GM12801 (cell line): ENCODE data around the gene FBXO31.

Experiments
- TF ChIP-seq, protein P1 (sequence below): IDR thresholded peaks from one replicate; pipeline ENCODE4 v1.5.1; 2011; ENCODE audit warnings: control low read depth; ENCODE audit not compliant: insufficient read length; ENCODE audit errors: extremely low read depth

Gene FBXO31

DNA sequence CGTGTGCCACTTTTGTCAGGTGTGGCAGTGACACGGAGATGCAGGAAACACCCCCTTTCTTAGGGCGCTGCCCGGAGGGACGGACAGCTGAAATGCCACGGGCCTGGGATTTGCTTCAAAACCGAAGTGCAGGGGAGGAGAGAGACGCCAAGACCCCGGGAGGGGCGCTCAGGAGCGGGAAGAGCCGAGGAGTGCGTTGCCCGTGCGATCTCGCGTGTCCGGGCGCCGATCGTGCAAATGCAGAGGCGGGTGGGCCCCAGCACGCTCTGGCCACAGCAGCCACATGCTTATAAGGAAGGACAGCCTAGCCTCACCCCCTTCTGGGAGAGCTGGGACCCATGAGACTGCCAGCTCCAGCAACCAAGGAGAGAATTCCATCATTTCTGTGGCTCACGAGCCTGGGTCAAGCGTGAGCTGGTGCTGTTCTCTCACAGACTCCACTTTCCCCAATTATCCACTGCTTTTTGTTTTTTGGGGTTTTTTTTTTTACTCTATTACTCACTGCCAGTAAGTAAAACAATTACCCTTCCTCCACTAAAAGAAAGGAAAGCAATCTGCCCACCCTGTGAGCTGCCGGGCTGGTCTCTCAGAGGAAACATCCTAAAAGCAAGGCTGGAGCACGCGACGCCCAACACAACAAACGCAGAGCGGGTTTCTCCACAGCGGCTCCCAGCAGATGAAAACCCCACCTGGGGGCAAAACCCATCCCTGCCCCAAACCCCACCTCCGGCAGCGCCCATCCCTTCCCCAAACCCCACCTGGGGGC is 39.2 kb downstream of the FBXO31 start:
- TF ChIP-seq, protein P1, sequence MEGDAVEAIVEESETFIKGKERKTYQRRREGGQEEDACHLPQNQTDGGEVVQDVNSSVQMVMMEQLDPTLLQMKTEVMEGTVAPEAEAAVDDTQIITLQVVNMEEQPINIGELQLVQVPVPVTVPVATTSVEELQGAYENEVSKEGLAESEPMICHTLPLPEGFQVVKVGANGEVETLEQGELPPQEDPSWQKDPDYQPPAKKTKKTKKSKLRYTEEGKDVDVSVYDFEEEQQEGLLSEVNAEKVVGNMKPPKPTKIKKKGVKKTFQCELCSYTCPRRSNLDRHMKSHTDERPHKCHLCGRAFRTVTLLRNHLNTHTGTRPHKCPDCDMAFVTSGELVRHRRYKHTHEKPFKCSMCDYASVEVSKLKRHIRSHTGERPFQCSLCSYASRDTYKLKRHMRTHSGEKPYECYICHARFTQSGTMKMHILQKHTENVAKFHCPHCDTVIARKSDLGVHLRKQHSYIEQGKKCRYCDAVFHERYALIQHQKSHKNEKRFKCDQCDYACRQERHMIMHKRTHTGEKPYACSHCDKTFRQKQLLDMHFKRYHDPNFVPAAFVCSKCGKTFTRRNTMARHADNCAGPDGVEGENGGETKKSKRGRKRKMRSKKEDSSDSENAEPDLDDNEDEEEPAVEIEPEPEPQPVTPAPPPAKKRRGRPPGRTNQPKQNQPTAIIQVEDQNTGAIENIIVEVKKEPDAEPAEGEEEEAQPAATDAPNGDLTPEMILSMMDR, result no peak

DNA sequence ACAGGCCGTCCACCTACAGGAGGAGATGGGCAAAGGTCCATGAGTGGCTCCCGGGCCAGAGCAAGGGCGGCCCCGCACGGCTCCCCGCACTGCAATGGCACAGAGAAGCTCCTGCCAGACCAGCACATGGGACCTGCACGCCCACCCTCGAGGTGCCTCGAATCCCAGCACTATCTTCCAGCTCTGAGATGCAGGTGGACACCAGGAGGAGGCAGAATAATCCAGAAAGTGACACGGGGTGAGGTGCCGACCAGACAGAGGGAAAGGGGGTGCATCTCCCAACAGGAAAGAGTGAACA is 39.9 kb downstream of the FBXO31 start:
- TF ChIP-seq, protein P1, result no peak

DNA sequence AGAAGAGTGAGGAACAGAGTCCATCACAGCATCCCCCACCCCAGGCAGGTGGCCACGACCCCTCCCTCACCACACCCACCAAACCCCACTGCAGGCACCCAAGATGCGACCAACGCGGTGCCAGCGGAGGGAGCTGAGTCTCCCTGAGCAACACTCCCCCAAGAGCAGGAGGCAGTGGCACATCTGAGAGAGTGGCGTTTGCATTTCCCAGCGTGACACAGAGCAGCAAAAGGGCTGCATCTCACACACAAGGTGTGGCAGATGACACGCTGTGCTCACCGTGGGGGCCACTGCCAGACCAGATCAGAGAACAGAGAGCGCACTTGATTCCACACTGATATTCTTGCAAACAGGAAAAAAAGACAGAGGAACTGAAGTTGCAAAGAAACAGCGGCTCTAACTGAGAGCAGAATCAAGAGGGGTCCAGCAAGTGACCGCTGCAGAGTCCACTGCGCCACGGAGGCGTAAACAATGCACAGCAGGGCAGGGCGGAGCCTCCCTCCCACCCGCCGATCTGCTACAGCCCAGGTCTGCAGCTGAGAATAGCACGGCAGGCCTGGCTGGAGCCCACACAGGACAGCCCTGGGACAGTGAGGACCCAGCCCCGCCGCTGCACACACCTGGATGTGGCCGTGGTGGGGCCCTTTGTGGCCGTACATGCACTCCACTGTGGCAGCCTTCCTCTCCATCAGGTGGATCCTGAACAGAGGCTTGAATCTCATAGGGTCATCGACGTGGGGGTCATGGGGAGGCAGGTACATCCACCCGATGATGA is 40.4 kb downstream of the FBXO31 start:
- TF ChIP-seq, protein P1, result no peak

DNA sequence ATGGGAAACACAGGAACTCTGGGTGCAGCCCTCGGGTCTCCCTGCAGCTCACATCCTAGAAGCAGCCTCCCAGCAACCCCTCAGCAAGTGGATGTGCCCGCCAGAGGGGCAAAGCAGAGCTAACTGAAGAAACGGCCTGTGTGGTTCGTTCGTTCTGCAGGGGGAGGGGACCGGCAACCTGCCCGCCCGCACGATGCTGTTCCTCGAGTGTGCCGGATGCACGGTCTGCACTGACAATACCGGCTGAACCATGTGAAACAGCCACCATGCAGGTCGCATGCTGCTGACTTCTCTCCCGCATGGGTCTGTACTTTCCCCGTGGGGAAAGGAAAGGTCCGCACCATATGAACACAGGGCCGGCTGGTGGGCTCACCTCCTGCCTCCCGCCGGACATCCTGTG is 41.1 kb downstream of the FBXO31 start:
- TF ChIP-seq, protein P1, result no peak

DNA sequence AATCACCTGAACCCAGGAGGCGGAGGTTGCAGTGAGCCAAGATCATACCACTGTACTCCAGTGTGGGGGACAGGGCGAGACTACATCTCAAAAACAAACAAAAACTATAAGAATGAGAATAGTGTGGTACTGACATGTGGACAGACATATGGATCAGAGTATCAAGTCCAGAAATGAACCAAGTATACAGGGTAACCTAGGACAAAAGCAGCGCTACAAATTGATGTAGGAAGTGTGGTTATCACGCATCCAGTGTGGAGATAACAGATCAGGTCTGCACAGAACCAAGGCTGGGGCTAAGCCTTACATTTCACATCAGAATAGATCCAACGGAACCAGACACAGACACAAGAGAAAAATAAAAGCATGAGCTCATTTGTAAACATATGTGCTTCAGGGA is 43.4 kb downstream of the FBXO31 start:
- TF ChIP-seq, protein P1, result no peak

DNA sequence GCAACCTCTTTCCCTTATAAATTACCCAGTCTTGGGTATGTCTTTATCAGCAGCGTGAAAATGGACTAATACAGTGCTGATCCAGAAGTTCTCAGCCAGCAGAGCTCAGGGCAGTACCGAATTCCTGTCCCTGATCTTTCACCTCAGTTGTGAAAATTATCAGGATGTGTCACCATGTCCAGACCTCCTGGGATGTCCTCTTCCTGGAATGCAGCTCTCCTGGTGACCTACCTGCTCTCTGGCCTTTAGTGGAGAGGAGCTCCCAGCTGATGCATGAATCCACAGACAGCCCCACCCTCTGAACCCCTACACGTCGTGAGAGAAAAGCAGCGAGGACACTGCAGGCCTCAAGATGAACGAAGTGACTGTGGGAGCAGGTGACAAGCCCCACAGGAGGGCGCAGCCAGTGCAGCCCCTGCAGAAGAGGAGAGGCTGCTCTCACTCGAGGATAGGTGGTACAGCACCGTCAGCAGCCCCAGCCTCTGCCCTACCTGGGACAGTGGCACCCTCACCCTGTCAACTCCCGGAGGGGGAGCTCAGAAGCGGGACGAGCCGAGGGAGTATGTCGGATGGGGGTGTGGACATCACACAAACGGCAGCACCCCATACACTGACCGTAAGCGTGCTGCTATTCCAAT is 44.4 kb downstream of the FBXO31 start:
- TF ChIP-seq, protein P1, result no peak

DNA sequence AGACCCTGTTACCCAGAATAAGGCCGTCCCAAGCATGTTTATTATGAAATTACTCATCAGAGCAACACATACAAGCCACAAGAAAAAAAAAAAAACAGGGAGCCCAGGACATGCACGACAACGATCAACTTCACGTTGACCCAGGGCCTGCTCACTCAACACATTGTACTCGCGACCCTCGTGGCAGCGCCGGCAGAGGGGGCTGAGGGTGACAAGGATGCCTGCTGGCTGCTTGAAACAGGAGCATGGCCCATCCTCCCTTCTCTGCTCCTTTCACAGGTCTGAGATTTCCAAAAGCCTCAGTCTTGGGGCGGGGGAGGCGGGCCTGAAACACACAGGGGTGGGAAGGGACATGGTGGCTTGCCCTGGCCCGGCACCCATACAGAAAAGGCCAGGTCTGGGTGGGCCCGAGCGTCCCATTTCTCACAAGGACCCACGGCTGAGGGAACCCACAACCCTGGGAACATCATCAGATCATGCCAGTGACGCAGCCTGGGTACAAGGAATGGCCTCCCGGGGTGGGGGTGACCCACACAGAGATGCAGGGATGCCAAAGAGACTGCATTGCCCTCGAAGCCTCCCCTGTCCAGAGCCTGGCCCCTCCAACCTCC is 45.3 kb downstream of the FBXO31 start:
- TF ChIP-seq, protein P1, result no peak
